Erythroblast (primary cell): ENCODE data around the gene CNOT1.

ENCODE experiments used
- GATA1 ChIP-seq: IDR thresholded peaks from 2 replicates; pipeline ENCODE4 v1.6.1; 2011; ENCODE audit warnings: low read depth, mild to moderate bottlenecking, control low read depth, low read length, moderate library complexity
- POLR2A ChIP-seq: IDR thresholded peaks from 2 replicates; pipeline ENCODE4 v1.6.1; 2011; ENCODE audit warnings: mild to moderate bottlenecking, low read length

- TF ChIP-seq POLR2A (no peak), GATA1 (no peak)
Observed at GRCh38 chr16:58636466-58636865, 6.8 kb upstream of the CNOT1 start.
